GM12874 (cell line): Measurements from ENCODE around the gene DLG5.

Experiments used
- TF ChIP-seq, protein P1 (sequence below): IDR thresholded peaks from 2 replicates; pipeline ENCODE4 v1.5.1; 2011; ENCODE audit warnings: low read depth, mild to moderate bottlenecking, control low read depth, low read length, moderate library complexity; ENCODE audit not compliant: insufficient read depth

DLG5 gene

GRCh38 chr10:77904100-77904840 lies 22.3 kb downstream of the DLG5 start:
- TF ChIP-seq, protein P1, sequence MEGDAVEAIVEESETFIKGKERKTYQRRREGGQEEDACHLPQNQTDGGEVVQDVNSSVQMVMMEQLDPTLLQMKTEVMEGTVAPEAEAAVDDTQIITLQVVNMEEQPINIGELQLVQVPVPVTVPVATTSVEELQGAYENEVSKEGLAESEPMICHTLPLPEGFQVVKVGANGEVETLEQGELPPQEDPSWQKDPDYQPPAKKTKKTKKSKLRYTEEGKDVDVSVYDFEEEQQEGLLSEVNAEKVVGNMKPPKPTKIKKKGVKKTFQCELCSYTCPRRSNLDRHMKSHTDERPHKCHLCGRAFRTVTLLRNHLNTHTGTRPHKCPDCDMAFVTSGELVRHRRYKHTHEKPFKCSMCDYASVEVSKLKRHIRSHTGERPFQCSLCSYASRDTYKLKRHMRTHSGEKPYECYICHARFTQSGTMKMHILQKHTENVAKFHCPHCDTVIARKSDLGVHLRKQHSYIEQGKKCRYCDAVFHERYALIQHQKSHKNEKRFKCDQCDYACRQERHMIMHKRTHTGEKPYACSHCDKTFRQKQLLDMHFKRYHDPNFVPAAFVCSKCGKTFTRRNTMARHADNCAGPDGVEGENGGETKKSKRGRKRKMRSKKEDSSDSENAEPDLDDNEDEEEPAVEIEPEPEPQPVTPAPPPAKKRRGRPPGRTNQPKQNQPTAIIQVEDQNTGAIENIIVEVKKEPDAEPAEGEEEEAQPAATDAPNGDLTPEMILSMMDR, result no peak

DNA sequence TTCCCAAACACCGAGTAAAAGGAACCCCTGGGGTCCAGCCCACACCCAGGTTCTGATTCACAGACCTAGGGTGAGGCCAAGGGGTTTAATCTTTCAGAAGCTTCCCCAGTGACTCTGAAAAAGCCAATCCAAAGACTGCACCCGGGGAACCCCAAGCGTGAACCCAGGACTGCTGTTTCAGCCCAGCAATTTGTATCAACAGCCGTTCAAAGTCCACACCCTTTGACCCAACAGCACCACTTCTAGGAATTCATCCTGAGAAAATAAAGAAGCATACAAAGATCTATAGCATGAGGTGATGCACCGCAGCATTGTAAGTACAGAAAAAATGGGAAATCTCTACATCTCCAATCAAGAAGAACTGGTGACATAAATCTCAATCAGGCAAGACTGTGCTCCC lies 24.4 kb downstream of the DLG5 start:
- TF ChIP-seq, protein P1, result no peak

DNA sequence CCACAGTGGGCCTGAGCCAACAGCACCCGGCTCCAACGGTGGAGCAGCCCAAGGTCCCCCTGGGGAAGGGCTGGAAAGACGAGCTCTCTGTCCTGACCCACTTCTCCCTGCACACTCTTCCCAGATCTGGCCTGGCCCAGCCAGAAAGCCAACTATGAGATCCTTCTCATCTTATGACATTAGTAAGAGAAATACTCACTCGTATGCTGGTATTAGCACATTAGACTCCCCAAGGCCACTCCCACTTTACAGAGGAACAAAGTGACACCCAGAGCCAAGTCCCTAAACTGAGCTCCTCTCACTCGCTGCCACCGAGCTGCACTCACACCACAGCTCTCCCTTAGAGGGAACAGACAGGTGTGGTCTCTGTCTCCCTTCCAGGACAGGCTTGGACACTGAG lies 24.8 kb downstream of the DLG5 start:
- TF ChIP-seq, protein P1, result no peak

- TF ChIP-seq, protein P1, result no peak
Observed at GRCh38 chr10:77899690-77900089, 26.9 kb downstream of the DLG5 start.

DNA sequence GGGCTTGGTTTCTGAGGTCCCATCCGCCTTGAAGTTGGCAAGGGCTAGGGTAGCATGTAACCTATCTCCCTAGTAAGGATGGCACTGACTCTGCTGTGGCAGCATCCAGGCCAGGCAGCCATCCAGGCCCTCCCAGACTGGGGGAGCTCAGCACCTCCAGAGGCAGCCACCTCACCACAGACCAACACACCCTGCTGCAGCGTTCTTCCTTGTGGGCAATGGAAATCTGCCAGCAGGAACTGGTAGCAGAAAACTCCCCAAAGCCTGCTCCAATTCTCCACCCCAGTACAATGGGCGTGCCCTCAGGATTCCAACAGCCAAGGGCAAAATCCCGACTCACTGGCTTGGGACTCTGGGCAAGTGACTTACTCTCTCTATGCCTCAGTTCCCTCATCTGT lies 27.5 kb downstream of the DLG5 start:
- TF ChIP-seq, protein P1, result no peak

DNA sequence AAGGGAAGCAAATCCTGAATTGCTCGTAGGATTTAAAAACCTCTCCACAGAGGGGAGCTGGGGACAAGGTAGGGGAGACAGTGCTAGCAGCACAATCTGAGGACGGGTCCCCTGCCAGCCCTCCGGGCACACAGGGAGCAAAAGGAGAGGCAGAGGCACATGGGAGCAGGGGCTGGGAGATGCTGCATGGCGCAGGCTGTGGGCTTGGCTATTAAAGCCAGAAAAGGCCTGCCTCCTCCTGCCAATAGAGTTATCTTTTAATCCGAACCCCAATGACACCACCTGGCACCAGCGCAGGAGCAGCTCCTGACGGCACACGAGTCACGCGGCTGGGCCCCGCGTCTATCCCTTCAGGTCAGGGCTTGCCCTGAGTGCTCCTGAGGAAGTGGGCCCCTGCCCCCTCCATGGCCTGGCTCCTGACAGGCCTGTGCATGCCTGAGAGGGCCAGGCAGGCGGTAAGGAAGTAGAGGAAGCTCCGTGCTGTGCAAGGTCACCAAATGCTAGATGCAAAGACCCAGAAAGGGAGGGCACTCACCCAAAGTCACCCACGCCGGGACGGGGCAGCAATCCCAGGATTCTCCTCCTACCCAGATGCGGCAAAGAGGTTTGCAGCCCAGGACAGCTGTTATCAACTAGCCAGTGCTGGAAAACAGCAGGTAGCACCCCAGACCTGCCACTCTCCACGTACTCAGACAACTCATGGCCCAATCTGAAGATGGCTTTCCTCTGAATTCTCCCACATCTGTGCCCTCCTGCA lies 28.1 kb downstream of the DLG5 start:
- TF ChIP-seq, protein P1, result no peak

- TF ChIP-seq, protein P1, result no peak
Observed at GRCh38 chr10:77896058-77896457, 30.5 kb downstream of the DLG5 start.
